HG03442 (cell line): ENCODE measurements around the gene PCMT1.
"Not testable (repeated sequence)": the region's sequence is repeated elsewhere in the genome, so short reads cannot be mapped to it uniquely, and the experiment has no call there.

ENCODE experiments used
- ATAC-seq: cut with Tn5 transposase; IDR thresholded peaks from one replicate; pipeline ENCODE4 v1.9.1; 2021; ENCODE audit warnings: mild to moderate bottlenecking, moderate library complexity; ENCODE audit not compliant: unreplicated experiment

PCMT1 gene

GRCh38 chr6:149852881-149853280 lies 103.3 kb downstream of the PCMT1 start:
- ATAC-seq, result no peak

- ATAC-seq, result not testable (repeated sequence)
Measured at GRCh38 chr6:149854017-149854416, 104.5 kb downstream of the PCMT1 start.

GRCh38 chr6:149854532-149854931 lies 105.0 kb downstream of the PCMT1 start:
- no peak for ATAC-seq

GRCh38 chr6:149855040-149855654 lies 105.6 kb downstream of the PCMT1 start:
- ATAC-seq, result no peak

GRCh38 chr6:149855741-149856140 lies 106.2 kb downstream of the PCMT1 start:
- no peak for ATAC-seq

GRCh38 chr6:149856256-149856994 lies 106.9 kb downstream of the PCMT1 start:
- ATAC-seq, result no peak

GRCh38 chr6:149857541-149857940 lies 108.0 kb downstream of the PCMT1 start:
- no peak for ATAC-seq

GRCh38 chr6:149859368-149859767 lies 109.8 kb downstream of the PCMT1 start:
- no peak for ATAC-seq

GRCh38 chr6:149859938-149860337 lies 110.4 kb downstream of the PCMT1 start:
- ATAC-seq, result no peak

- no peak for ATAC-seq
Measured at GRCh38 chr6:149860513-149860833, 110.9 kb downstream of the PCMT1 start.
